B cell (primary cell): Measurements from ENCODE around the gene KATNAL1. TPM values are rescaled to one million over a fixed set of nuclear protein-coding genes. Genes with fewer than 3 reads are reported as not detected.

ENCODE experiments used
- ATAC-seq: fragments of 200-7000 bp; cut with Tn5 transposase; one replicate; pipeline ENCODE4 v1.10.0; 2021; ENCODE audit warnings: low read depth, mild to moderate bottlenecking, moderate number of reproducible peaks, moderate library complexity
- CTCF ChIA-PET: fragments of 350-600 bp; sonication (Branson Sonifier 250); formaldehyde crosslinking; loops from one replicate; lab custom pipeline; 2021; ENCODE audit warnings: antibody characterized with exemption, inconsistent platforms; lab: Charles Lee
- POLR2A ChIA-PET: fragments of 350-600 bp; sonication (Branson Sonifier 250); formaldehyde crosslinking; loops from one replicate; lab custom pipeline; 2021; ENCODE audit warnings: antibody characterized with exemption; lab: Charles Lee
- DNase-seq: peaks from one replicate; pipeline ENCODE4 v3.0.0; 2013
- H2AFZ ChIP-seq: 2 replicates; pipeline ENCODE4 v1.6.1; 2012; ENCODE audit warnings: mild to moderate bottlenecking, low read depth, low read length; ENCODE audit not compliant: insufficient read depth, poor library complexity, severe bottlenecking
- H3K27ac ChIP-seq, 2 donors: 1 replicate in 1 of 2; 2 replicates in 1 of 2; pipeline ENCODE4 v1.5.1; 2012 to 2013; ENCODE audit warnings: low read length in 2 of 2, mild to moderate bottlenecking in 2 of 2, moderate library complexity in 1 of 2
- H3K27me3 ChIP-seq, 4 experiments: fragments of 200-600 bp in 1 of 4; sonication (generic) in 1 of 4; replicated peaks in 1 of 4; 1 replicate in 2 of 4; 2 replicates in 2 of 4; pipeline versions ENCODE4 v1.6.1 to v1.7.0; 2013 to 2016; ENCODE audit warnings: low read length in 3 of 4, mild to moderate bottlenecking in 2 of 4, mixed read lengths in 1 of 4, moderate library complexity in 1 of 4; ENCODE audit not compliant: insufficient read depth in 4 of 4, control insufficient read depth in 3 of 4; ENCODE audit errors: control extremely low read depth in 1 of 4
- H3K36me3 ChIP-seq, 2 experiments: replicated peaks in 1 of 2; 1 replicate in 1 of 2; 2 replicates in 1 of 2; pipeline versions ENCODE4 v1.6.1 to v1.7.1; 2013; ENCODE audit warnings: low read length in 1 of 2; ENCODE audit not compliant: insufficient read depth in 2 of 2, control insufficient read depth in 1 of 2; ENCODE audit errors: control extremely low read depth in 1 of 2, extremely low read depth in 1 of 2
- H3K4me1 ChIP-seq, 2 donors: fragments of 200-600 bp in 1 of 2; sonication (generic) in 1 of 2; 1 replicate in 1 of 2; 2 replicates in 1 of 2; pipeline versions ENCODE4 v1.5.1 to v1.6.1; 2013 to 2017; ENCODE audit warnings: low read length in 2 of 2; ENCODE audit not compliant: control insufficient read depth in 2 of 2, insufficient read depth in 2 of 2
- H3K4me2 ChIP-seq: replicated peaks from 2 replicates; pipeline ENCODE3; 2012; ENCODE audit warnings: mild to moderate bottlenecking, low read depth, low read length; ENCODE audit not compliant: poor library complexity, severe bottlenecking
- H3K4me3 ChIP-seq, 5 experiments: fragments of 200-600 bp in 1 of 5; sonication (generic) in 1 of 5; 1 replicate in 3 of 5; 2 replicates in 2 of 5; pipeline versions ENCODE4 v1.5.1 to v1.7.0; 2011 to 2016; ENCODE audit warnings: low read length in 4 of 5, mild to moderate bottlenecking in 4 of 5, low read depth in 2 of 5, control low read depth in 1 of 5, moderate library complexity in 1 of 5; ENCODE audit not compliant: insufficient read depth in 1 of 5; ENCODE audit errors: control extremely low read depth in 1 of 5, extremely low read depth in 1 of 5
- H3K79me2 ChIP-seq: fragments of 200-600 bp; sonication (generic); one replicate; pipeline ENCODE4 v1.6.0; 2016; ENCODE audit warnings: low read length; ENCODE audit not compliant: control insufficient read depth, insufficient read depth
- H3K9ac ChIP-seq: fragments of 200-600 bp; sonication (generic); 2 replicates; pipeline ENCODE4 v1.6.1; 2017; ENCODE audit warnings: mild to moderate bottlenecking, low read length, moderate library complexity
- H3K9me3 ChIP-seq, 3 donors: one replicate each; pipeline versions ENCODE4 v1.6.1 to v1.7.1; 2013; ENCODE audit warnings: low read length in 2 of 3; ENCODE audit not compliant: control insufficient read depth in 2 of 3, insufficient read depth in 1 of 3; ENCODE audit errors: control extremely low read depth in 1 of 3
- H4K20me1 ChIP-seq: 2 replicates; pipeline ENCODE4 v1.6.0; 2012; ENCODE audit warnings: mild to moderate bottlenecking, low read length; ENCODE audit not compliant: insufficient read depth, control insufficient read depth, poor library complexity, severe bottlenecking
- H3K27ac Mint-ChIP-seq: one replicate; pipeline ENCODE4 v1.8.0; 2021; ENCODE audit warnings: mixed read lengths
- H3K27me3 Mint-ChIP-seq: one replicate; pipeline ENCODE4 v1.8.0; 2021; ENCODE audit warnings: mixed read lengths
- H3K4me1 Mint-ChIP-seq: one replicate; pipeline ENCODE4 v1.8.0; 2021; ENCODE audit warnings: mixed read lengths
- H3K4me3 Mint-ChIP-seq: one replicate; pipeline ENCODE4 v1.8.0; 2021; ENCODE audit warnings: mixed read lengths
- H3K9me3 Mint-ChIP-seq: one replicate; pipeline ENCODE4 v1.8.0; 2022; ENCODE audit warnings: mixed read lengths; ENCODE audit not compliant: insufficient read depth
- EZH2 ChIP-seq: IDR thresholded peaks from 2 replicates; pipeline ENCODE4 v1.6.1; 2012; ENCODE audit warnings: borderline replicate concordance, low read depth, mild to moderate bottlenecking, moderate library complexity, low read length; ENCODE audit not compliant: insufficient read depth, poor library complexity, severe bottlenecking
- WGBS: methylation state at CpG from one replicate; pipeline ENCODE4 v1.1.5; 2013; ENCODE audit warnings: missing lambda C conversion rate; ENCODE audit not compliant: insufficient coverage; 5-methylcytosine and 5-hydroxymethylcytosine counted together
- intact Hi-C: fragments of 100-400 bp; cut with micrococcal nuclease; formaldehyde crosslinking; loops from one replicate; pipeline ENCODE4 v1.10.0; 2022
- polyA plus RNA-seq: library from polyadenylated mRNA; depleted of rRNA; stranded (reverse); fragments of >200 nt; gene quantifications from 2 replicates; pipeline ENCODE4 v1.2.3, GENCODE V29; 2012
- total RNA-seq, 2 donors: library from RNA; stranded (reverse); fragments of 120-200 nt in 1 of 2; gene quantifications; 1 replicate in 1 of 2; 2 replicates in 1 of 2; pipeline versions ENCODE4 v1.2.3 to v1.2.4, GENCODE V29; 2013 to 2022
- TF ChIP-seq, protein P1 (sequence below): fragments of 200-600 bp; IDR thresholded peaks from one replicate; pipeline ENCODE4 v1.8.0; 2022; ENCODE audit warnings: antibody characterized with exemption, mild to moderate bottlenecking

The KATNAL1 gene
- total and polyA plus RNA-seq, 2 donors (not counting 1 experiment from before 2014, with no cell fraction given): 2.7 to 21.9 TPM

DNA sequence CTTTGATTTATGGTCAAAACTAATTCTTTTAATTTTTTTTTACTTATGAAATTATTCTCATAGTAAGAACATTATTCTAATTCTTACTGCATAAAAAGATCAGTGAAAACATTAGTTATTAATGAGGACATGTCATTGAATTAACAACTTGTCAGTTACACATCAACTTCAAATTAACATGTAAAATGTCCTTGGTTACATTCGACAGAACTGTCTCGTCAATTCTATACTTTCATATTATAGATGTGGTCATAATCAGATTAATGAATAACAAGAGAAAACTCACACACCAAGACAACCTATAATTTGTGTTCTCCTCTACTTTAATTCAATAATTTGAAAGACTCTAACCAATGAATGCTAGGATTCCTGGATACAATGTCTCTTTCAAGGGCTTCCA, 66.7 kb downstream of the KATNAL1 start:
- Histone ChIP-seq H2AFZ (no peak overlapping the region), H3K9ac (no peak overlapping the region), H3K9me3 (no peaks in the 10 kb centered on the region), H3K27ac (no peak overlapping the region), H3K79me2 (no peaks in the 10 kb centered on the region), H3K4me1 (no peaks in the 10 kb centered on the region), H3K27me3 (no peaks in the 10 kb centered on the region), H3K36me3 (peaks cover 0 to 3% of the 10 kb centered on the region in 2 experiments), H3K4me3 (no peak overlapping the region), H3K4me2 (no peak overlapping the region), H4K20me1 (no peaks in the 10 kb centered on the region)
- ATAC-seq (no peak), DNase-seq (no peak)
- no CpG with 5 or more reads among the region's 2 CpGs for WGBS
- intact Hi-C loops: no loop called here
- no peak overlapping the region for H3K27ac Mint-ChIP-seq
- H3K4me3 Mint-ChIP-seq: no peak overlapping the region
- POLR2A ChIA-PET: no interaction called here
- TF ChIP-seq, protein P1, sequence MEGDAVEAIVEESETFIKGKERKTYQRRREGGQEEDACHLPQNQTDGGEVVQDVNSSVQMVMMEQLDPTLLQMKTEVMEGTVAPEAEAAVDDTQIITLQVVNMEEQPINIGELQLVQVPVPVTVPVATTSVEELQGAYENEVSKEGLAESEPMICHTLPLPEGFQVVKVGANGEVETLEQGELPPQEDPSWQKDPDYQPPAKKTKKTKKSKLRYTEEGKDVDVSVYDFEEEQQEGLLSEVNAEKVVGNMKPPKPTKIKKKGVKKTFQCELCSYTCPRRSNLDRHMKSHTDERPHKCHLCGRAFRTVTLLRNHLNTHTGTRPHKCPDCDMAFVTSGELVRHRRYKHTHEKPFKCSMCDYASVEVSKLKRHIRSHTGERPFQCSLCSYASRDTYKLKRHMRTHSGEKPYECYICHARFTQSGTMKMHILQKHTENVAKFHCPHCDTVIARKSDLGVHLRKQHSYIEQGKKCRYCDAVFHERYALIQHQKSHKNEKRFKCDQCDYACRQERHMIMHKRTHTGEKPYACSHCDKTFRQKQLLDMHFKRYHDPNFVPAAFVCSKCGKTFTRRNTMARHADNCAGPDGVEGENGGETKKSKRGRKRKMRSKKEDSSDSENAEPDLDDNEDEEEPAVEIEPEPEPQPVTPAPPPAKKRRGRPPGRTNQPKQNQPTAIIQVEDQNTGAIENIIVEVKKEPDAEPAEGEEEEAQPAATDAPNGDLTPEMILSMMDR: no peak
- no peak for TF ChIP-seq EZH2
- no peaks in the 10 kb centered on the region for H3K9me3 Mint-ChIP-seq
- peaks cover 2% of the 10 kb centered on the region for H3K4me1 Mint-ChIP-seq
- H3K27me3 Mint-ChIP-seq: no peaks in the 10 kb centered on the region
- CTCF ChIA-PET: no interaction called here

DNA sequence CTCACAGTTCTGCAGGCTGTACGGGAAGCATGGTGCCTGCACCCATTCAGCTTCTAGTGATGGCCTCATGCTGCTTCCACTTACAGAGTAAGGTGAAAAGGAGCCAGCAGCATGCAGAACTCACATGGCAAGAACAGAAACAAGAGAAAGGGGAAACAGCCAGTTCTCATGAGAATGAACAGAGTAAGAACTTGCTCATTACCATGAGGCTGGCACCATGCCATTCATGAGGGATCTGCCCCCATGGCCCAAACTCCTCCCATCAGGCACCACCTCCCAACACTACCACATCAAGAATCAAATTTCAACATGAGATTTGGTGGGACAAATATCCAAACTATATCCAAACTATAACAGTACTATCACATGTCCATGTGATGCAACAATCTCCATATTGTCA, 72.1 kb downstream of the KATNAL1 start:
- no peak overlapping the region for H2AFZ ChIP-seq
- Mint-ChIP-seq H3K9me3 (no peaks in the 10 kb centered on the region), H3K4me3 (no peak overlapping the region), H3K27me3 (no peaks in the 10 kb centered on the region), H3K27ac (peak overlapping the region; percentile 10), H3K4me1 (no peaks in the 10 kb centered on the region)
- ChIA-PET POLR2A (no interaction called here), CTCF (interaction anchor here (0.8 to 1.3 kb wide), 2 partner anchors 17 to 20 kb away, joined by 3 read pairs; no protein-coding TSS in a partner anchor)
- no peak overlapping the region for H3K4me3 ChIP-seq
- H4K20me1 ChIP-seq: no peaks in the 10 kb centered on the region
- TF ChIP-seq EZH2: no peak
- TF ChIP-seq, protein P1: no peak
- intact Hi-C loops: no loop called here
- H3K4me1 ChIP-seq: no peaks in the 10 kb centered on the region
- no peak overlapping the region for H3K27ac ChIP-seq
- peaks cover 3 to 10% of the 10 kb centered on the region in 2 experiments for H3K36me3 ChIP-seq
- H3K27me3 ChIP-seq: no peaks in the 10 kb centered on the region
- H3K9me3 ChIP-seq: peaks cover 0 to 1% (median 0%) of the 10 kb centered on the region in 3 donors
- H3K4me2 ChIP-seq: no peak overlapping the region
- no peak for ATAC-seq
- no peak overlapping the region for H3K9ac ChIP-seq
- DNase-seq: no peak
- H3K79me2 ChIP-seq: no peaks in the 10 kb centered on the region
- WGBS: 91% methylated on average over 1 of the region's 1 CpG
